ENCODE measurements around the gene TEAD1. TPM values are rescaled to one million over a fixed set of nuclear protein-coding genes. Genes with fewer than 3 reads are reported as not detected.

The TEAD1 gene
- total and polyA plus RNA-seq, 2 donors (not counting 3 experiments of a cell fraction or from before 2014, with no cell fraction given): 15.3 to 49.0 TPM

- intact Hi-C loops (cut with micrococcal nuclease) (no loop called here), dilution Hi-C loops (cut with MboI; ENCODE audit: extremely low pct_ligation_motif_present, low sequenced_read_pairs) (no loop called here)
- ChIA-PET CTCF (no interaction called here), POLR2A (no interaction called here)
- Histone ChIP-seq H3K9ac (replicated peaks; ENCODE audit: extremely low read depth, insufficient read depth, low read length) (no peak overlapping the region), H3K36me3 (ENCODE audit: control insufficient read depth in 2 of 2, extremely low read depth in 1 of 2, insufficient read depth in 2 of 2, low read length in 2 of 2) (no peaks in the 10 kb centered on the region), H3K9me3 (replicated peaks; ENCODE audit: control insufficient read depth, insufficient read depth, low read length) (no peaks in the 10 kb centered on the region), H3K4me2 (ENCODE audit: insufficient read depth, low read length) (no peak overlapping the region), H3K4me1 (ENCODE audit: control insufficient read depth, extremely low read depth, insufficient read depth, low read length) (peaks cover 20% of the 10 kb centered on the region), H3K27ac (ENCODE audit: insufficient read depth, low read depth, low read length) (no peak overlapping the region), H2AFZ (ENCODE audit: low read depth, low read length) (no peak overlapping the region), H3K27me3 (ENCODE audit: control insufficient read depth in 2 of 2, insufficient read depth in 2 of 2, low read length in 2 of 2) (no peaks in the 10 kb centered on the region), H4K20me1 (replicated peaks; ENCODE audit: control insufficient read depth, extremely low read depth, insufficient read depth, low read length) (peaks cover 4% of the 10 kb centered on the region), H3K4me3 (replicated peaks in 1 of 3; ENCODE audit: insufficient read depth in 1 of 3, low read depth in 1 of 3, low read length in 3 of 3) (no peak overlapping the region), H3K79me2 (ENCODE audit: control insufficient read depth, insufficient read depth, low read length) (peaks cover 43% of the 10 kb centered on the region), H3K9me1 (replicated peaks; ENCODE audit: control insufficient read depth, extremely low read depth, insufficient read depth, low read length) (no peaks in the 10 kb centered on the region)
- TF ChIP-seq POLR2AphosphoS5 (IDR thresholded peaks at IDR 0.05; ENCODE audit: insufficient read depth, low read depth, low read length) (no peak), MYC (IDR thresholded peaks at IDR 0.05; ENCODE audit: low read depth, low read length) (no peak), MAX (IDR thresholded peaks at IDR 0.05; ENCODE audit: insufficient read depth, insufficient read length) (no peak)
- FAIRE-seq (no peak), DNase-seq (ENCODE audit: low read depth, low spot score) (no peak)
- BruUV-seq (replicated peaks): no TSS peak
Measured at GRCh38 chr11:12729941-12730340, 55.7 kb downstream of the TEAD1 start.

GRCh38 chr11:12731841-12732336, 57.7 kb downstream of the TEAD1 start:
- Histone ChIP-seq H3K79me2 (ENCODE audit: control insufficient read depth, insufficient read depth, low read length) (peaks cover 33% of the 10 kb centered on the region), H3K9ac (replicated peaks; ENCODE audit: extremely low read depth, insufficient read depth, low read length) (no peak overlapping the region), H2AFZ (ENCODE audit: low read depth, low read length) (no peak overlapping the region), H3K9me1 (replicated peaks; ENCODE audit: control insufficient read depth, extremely low read depth, insufficient read depth, low read length) (no peaks in the 10 kb centered on the region), H3K9me3 (replicated peaks; ENCODE audit: control insufficient read depth, insufficient read depth, low read length) (no peaks in the 10 kb centered on the region), H3K4me1 (ENCODE audit: control insufficient read depth, extremely low read depth, insufficient read depth, low read length) (peaks cover 3% of the 10 kb centered on the region), H3K4me2 (ENCODE audit: insufficient read depth, low read length) (no peak overlapping the region), H3K27me3 (ENCODE audit: control insufficient read depth in 2 of 2, insufficient read depth in 2 of 2, low read length in 2 of 2) (no peaks in the 10 kb centered on the region), H3K27ac (ENCODE audit: insufficient read depth, low read depth, low read length) (no peak overlapping the region), H4K20me1 (replicated peaks; ENCODE audit: control insufficient read depth, extremely low read depth, insufficient read depth, low read length) (peaks cover 4% of the 10 kb centered on the region), H3K4me3 (replicated peaks in 1 of 3; ENCODE audit: insufficient read depth in 1 of 3, low read depth in 1 of 3, low read length in 3 of 3) (no peak overlapping the region), H3K36me3 (ENCODE audit: control insufficient read depth in 2 of 2, extremely low read depth in 1 of 2, insufficient read depth in 2 of 2, low read length in 2 of 2) (no peaks in the 10 kb centered on the region)
- ChIA-PET CTCF (interaction anchor here (1.6 kb wide), 1 partner anchor 9 kb away, joined by 4 read pairs; no protein-coding TSS in a partner anchor), POLR2A (no interaction called here)
- intact Hi-C loops (cut with micrococcal nuclease): no loop called here
- DNase-seq (ENCODE audit: low read depth, low spot score): no peak
- FAIRE-seq: no peak
- TF ChIP-seq GATA2 (IDR thresholded peaks at IDR 0.05; ENCODE audit: insufficient read depth, insufficient read length, low read depth, low read length) (no peak), POLR2A (IDR thresholded peaks at IDR 0.05; ENCODE audit: low read depth, low read length) (no peak), JUN (IDR thresholded peaks at IDR 0.05; ENCODE audit: borderline replicate concordance, insufficient read depth, insufficient read length, low read depth) (no peak), MAX (IDR thresholded peaks at IDR 0.05; ENCODE audit: insufficient read depth, insufficient read length) (no peak), POLR2AphosphoS5 (IDR thresholded peaks at IDR 0.05; ENCODE audit: insufficient read depth, low read depth, low read length) (no peak), FOS (IDR thresholded peaks at IDR 0.05; ENCODE audit: borderline replicate concordance, insufficient read depth, low read length) (no peak), MYC (IDR thresholded peaks at IDR 0.05; ENCODE audit: low read depth, low read length) (no peak), CTCF (IDR thresholded peaks at IDR 0.05; ENCODE audit: extremely low read depth in 1 of 2, insufficient read depth in 1 of 2, low read depth in 1 of 2, low read length in 2 of 2) (no peak), EZH2 (IDR thresholded peaks at IDR 0.05; ENCODE audit: borderline replicate concordance, low read depth, low read length, severe bottlenecking) (no peak)
- no TSS peak for BruUV-seq (replicated peaks)
- dilution Hi-C loops (cut with MboI; ENCODE audit: extremely low pct_ligation_motif_present, low sequenced_read_pairs): no loop called here
